ENCODE measurements around the gene ZFP1. TPM values are rescaled to one million over a fixed set of nuclear protein-coding genes. Genes with fewer than 3 reads are reported as not detected.

The ZFP1 gene
- total and polyA plus RNA-seq, 2 donors (not counting 1 experiment from before 2014, with no cell fraction given) = 9.8 to 14.4 TPM

DNA sequence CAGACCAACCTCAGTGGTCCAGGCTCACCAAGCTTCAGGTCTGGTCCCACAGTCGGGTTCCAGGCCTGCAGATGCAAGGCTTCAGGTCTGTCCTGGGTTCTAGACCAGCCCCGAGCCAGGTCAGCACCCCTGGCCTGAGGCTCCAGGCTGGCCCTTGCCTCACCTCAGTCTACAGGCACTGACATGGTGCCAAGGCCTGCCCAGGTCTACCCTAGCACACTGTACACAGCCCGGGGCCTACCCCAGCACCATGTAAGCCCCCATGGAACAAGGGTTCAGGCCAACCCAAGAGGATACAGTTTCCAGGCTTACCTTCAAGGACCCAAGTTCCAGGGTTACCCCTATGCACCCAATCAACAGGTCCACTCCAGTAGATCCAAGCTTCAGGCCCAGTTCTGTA is 26.8 kb downstream of the ZFP1 start:
- TF ChIP-seq, protein P1, sequence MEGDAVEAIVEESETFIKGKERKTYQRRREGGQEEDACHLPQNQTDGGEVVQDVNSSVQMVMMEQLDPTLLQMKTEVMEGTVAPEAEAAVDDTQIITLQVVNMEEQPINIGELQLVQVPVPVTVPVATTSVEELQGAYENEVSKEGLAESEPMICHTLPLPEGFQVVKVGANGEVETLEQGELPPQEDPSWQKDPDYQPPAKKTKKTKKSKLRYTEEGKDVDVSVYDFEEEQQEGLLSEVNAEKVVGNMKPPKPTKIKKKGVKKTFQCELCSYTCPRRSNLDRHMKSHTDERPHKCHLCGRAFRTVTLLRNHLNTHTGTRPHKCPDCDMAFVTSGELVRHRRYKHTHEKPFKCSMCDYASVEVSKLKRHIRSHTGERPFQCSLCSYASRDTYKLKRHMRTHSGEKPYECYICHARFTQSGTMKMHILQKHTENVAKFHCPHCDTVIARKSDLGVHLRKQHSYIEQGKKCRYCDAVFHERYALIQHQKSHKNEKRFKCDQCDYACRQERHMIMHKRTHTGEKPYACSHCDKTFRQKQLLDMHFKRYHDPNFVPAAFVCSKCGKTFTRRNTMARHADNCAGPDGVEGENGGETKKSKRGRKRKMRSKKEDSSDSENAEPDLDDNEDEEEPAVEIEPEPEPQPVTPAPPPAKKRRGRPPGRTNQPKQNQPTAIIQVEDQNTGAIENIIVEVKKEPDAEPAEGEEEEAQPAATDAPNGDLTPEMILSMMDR (conservative IDR thresholded peaks at IDR 0.05 in 1 of 2, IDR thresholded peaks at IDR 0.05 in 1 of 2; ENCODE audit: low read depth in 1 of 2, low read length in 2 of 2) = no peak
- TF ChIP-seq EZH2 (IDR thresholded peaks at IDR 0.05; ENCODE audit: low read length, missing control alignments) = no peak
- Histone ChIP-seq H3K27me3 (ENCODE audit: control insufficient read depth, insufficient read depth, low read length) (no peaks in the 10 kb centered on the region), H3K36me3 (ENCODE audit: control insufficient read depth, insufficient read depth, low read length) (peaks cover under 1% of the 10 kb centered on the region), H3K27ac (ENCODE audit: insufficient read depth, low read length) (no peak overlapping the region), H3K4me2 (ENCODE audit: extremely low read depth, insufficient read depth, low read length) (no peak overlapping the region), H2AFZ (ENCODE audit: low read length) (no peak overlapping the region), H4K20me1 (ENCODE audit: control insufficient read depth, extremely low read depth, insufficient read depth, low read length) (no peaks in the 10 kb centered on the region), H3K4me1 (ENCODE audit: control insufficient read depth, extremely low read depth, insufficient read depth, low read length) (no peaks in the 10 kb centered on the region), H3K9me3 (ENCODE audit: control insufficient read depth, insufficient read depth, low read depth, low read length) (no peaks in the 10 kb centered on the region), H3K9ac (ENCODE audit: insufficient read depth, low read length) (no peak overlapping the region), H3K4me3 (replicated peaks in 1 of 4; ENCODE audit: control extremely low read depth in 1 of 4, insufficient read depth in 1 of 4, low read depth in 3 of 4, low read length in 4 of 4) (no peak overlapping the region), H3K79me2 (ENCODE audit: control insufficient read depth, insufficient read depth, low read length) (no peaks in the 10 kb centered on the region)
- DNase-seq (ENCODE audit: low read depth in 2 of 2) = no peak

DNA sequence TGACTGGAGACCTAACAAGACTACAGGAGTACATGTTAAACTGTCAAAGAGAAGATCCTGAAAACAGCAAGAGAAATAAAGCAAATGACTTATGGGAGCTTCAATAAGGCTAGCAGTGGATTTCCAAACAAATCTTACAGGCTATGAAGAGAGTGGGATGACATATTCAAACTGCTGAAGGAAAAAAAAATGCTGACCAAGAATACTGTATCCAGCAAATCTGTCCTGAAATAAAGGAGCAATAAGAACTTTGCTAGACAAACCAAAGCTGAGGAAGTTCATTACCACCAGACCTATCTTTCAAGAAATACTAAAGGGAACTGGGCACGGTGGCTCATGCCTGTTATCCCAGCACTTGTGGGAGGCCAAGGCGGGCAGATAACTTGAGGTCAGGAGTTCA is 28.6 kb downstream of the ZFP1 start:
- Histone ChIP-seq H3K4me3 (replicated peaks in 1 of 4; ENCODE audit: control extremely low read depth in 1 of 4, insufficient read depth in 1 of 4, low read depth in 3 of 4, low read length in 4 of 4) (no peak overlapping the region), H3K9ac (ENCODE audit: insufficient read depth, low read length) (no peak overlapping the region), H3K36me3 (ENCODE audit: control insufficient read depth, insufficient read depth, low read length) (no peaks in the 10 kb centered on the region), H4K20me1 (ENCODE audit: control insufficient read depth, extremely low read depth, insufficient read depth, low read length) (no peaks in the 10 kb centered on the region), H3K27ac (ENCODE audit: insufficient read depth, low read length) (no peak overlapping the region), H3K4me1 (ENCODE audit: control insufficient read depth, extremely low read depth, insufficient read depth, low read length) (no peaks in the 10 kb centered on the region), H3K79me2 (ENCODE audit: control insufficient read depth, insufficient read depth, low read length) (no peaks in the 10 kb centered on the region), H3K4me2 (ENCODE audit: extremely low read depth, insufficient read depth, low read length) (no peak overlapping the region), H3K27me3 (ENCODE audit: control insufficient read depth, insufficient read depth, low read length) (no peaks in the 10 kb centered on the region), H2AFZ (ENCODE audit: low read length) (no peak overlapping the region), H3K9me3 (ENCODE audit: control insufficient read depth, insufficient read depth, low read depth, low read length) (no peaks in the 10 kb centered on the region)
- no peak for DNase-seq (ENCODE audit: low read depth in 2 of 2)
- no peak for TF ChIP-seq EZH2 (IDR thresholded peaks at IDR 0.05; ENCODE audit: low read length, missing control alignments)
- TF ChIP-seq, protein P1 (conservative IDR thresholded peaks at IDR 0.05 in 1 of 2, IDR thresholded peaks at IDR 0.05 in 1 of 2; ENCODE audit: low read depth in 1 of 2, low read length in 2 of 2) = no peak

DNA sequence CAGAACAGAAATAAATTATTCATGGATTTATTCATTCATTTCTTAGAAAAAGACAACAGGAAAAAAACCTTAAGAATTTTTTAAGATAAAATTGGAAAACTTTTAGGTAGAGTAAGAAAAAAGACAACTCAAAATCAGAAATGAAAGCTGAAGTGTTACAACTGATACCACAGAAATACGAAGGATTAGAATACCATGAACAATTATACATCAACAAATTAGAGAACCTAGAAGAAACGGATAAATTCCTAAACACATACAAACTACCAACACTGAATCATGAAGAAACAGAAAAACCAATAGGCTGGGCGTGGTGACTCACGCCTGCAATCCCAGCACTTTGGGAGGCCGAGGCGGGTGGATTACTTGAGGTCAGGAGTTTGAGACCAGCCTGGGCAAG is 30.9 kb downstream of the ZFP1 start:
- Histone ChIP-seq H3K4me1 (ENCODE audit: control insufficient read depth, extremely low read depth, insufficient read depth, low read length) (no peaks in the 10 kb centered on the region), H3K4me3 (replicated peaks in 1 of 4; ENCODE audit: control extremely low read depth in 1 of 4, insufficient read depth in 1 of 4, low read depth in 3 of 4, low read length in 4 of 4) (no peak overlapping the region), H3K36me3 (ENCODE audit: control insufficient read depth, insufficient read depth, low read length) (no peaks in the 10 kb centered on the region), H3K79me2 (ENCODE audit: control insufficient read depth, insufficient read depth, low read length) (no peaks in the 10 kb centered on the region), H3K27me3 (ENCODE audit: control insufficient read depth, insufficient read depth, low read length) (no peaks in the 10 kb centered on the region), H3K27ac (ENCODE audit: insufficient read depth, low read length) (no peak overlapping the region), H3K4me2 (ENCODE audit: extremely low read depth, insufficient read depth, low read length) (no peak overlapping the region), H2AFZ (ENCODE audit: low read length) (no peak overlapping the region), H3K9ac (ENCODE audit: insufficient read depth, low read length) (no peak overlapping the region), H4K20me1 (ENCODE audit: control insufficient read depth, extremely low read depth, insufficient read depth, low read length) (no peaks in the 10 kb centered on the region), H3K9me3 (ENCODE audit: control insufficient read depth, insufficient read depth, low read depth, low read length) (no peaks in the 10 kb centered on the region)
- TF ChIP-seq, protein P1 (conservative IDR thresholded peaks at IDR 0.05 in 1 of 2, IDR thresholded peaks at IDR 0.05 in 1 of 2; ENCODE audit: low read depth in 1 of 2, low read length in 2 of 2) = no peak
- TF ChIP-seq EZH2 (IDR thresholded peaks at IDR 0.05; ENCODE audit: low read length, missing control alignments) = no peak
- DNase-seq (ENCODE audit: low read depth in 2 of 2) = no peak

Data from fibroblast of lung (primary cell).